GM20000 (cell line): ENCODE measurements around the gene STIL.
A peak's percentile ranks its signal among the peaks of the same experiment; 100 is the strongest.

Source experiments
- DNase-seq: peaks from one replicate; pipeline ENCODE4 v3.0.0; 2012; ENCODE audit warnings: low spot score
- CTCF ChIP-seq: IDR thresholded peaks from 2 replicates; pipeline ENCODE4 v1.5.1; 2012; ENCODE audit warnings: mild to moderate bottlenecking, control low read depth; ENCODE audit errors: extremely low read depth, missing control alignments

Gene STIL

GRCh38 chr1:47338249-47339077 is 24.5 kb upstream of the STIL start:
- DNase-seq, result no peak
- TF ChIP-seq CTCF, result no peak

- no peak for DNase-seq
- TF ChIP-seq CTCF, result no peak
Observed at GRCh38 chr1:47337350-47337749, 23.4 kb upstream of the STIL start.

GRCh38 chr1:47334765-47335435 is 21.0 kb upstream of the STIL start:
- no peak for TF ChIP-seq CTCF
- DNase-seq, result no peak

- peak; percentile 4 for TF ChIP-seq CTCF
- DNase-seq, result peak; percentile 95
Observed at GRCh38 chr1:47333922-47334764, 20.2 kb upstream of the STIL start.

- peak; percentile 91 for DNase-seq
Observed at GRCh38 chr1:47333578-47333921, 19.6 kb upstream of the STIL start, which contains the start of gene CMPK1. Gene CMPK1, plus strand, starts transcription at chr1:47333790. Its CDS starts 156 bp downstream, at chr1:47333946.

GRCh38 chr1:47332779-47333577 is 19.0 kb upstream of the STIL start:
- no peak for DNase-seq
- no peak for TF ChIP-seq CTCF

More at GRCh38 chr1:47333578-47333921, 19.6 kb upstream of the STIL start, which contains the start of gene CMPK1:
- no peak for TF ChIP-seq CTCF
